ENCODE results near the gene MARCO. TPM values are rescaled to one million over a fixed set of nuclear protein-coding genes. Genes with fewer than 3 reads are reported as not detected.

MARCO gene, protein sequence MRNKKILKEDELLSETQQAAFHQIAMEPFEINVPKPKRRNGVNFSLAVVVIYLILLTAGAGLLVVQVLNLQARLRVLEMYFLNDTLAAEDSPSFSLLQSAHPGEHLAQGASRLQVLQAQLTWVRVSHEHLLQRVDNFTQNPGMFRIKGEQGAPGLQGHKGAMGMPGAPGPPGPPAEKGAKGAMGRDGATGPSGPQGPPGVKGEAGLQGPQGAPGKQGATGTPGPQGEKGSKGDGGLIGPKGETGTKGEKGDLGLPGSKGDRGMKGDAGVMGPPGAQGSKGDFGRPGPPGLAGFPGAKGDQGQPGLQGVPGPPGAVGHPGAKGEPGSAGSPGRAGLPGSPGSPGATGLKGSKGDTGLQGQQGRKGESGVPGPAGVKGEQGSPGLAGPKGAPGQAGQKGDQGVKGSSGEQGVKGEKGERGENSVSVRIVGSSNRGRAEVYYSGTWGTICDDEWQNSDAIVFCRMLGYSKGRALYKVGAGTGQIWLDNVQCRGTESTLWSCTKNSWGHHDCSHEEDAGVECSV
- total RNA-seq: 1 to 10 TPM in 3 of 4 donors, under 1 TPM in 1; 0.91 to 6.7 (median 1.6) TPM

DNA sequence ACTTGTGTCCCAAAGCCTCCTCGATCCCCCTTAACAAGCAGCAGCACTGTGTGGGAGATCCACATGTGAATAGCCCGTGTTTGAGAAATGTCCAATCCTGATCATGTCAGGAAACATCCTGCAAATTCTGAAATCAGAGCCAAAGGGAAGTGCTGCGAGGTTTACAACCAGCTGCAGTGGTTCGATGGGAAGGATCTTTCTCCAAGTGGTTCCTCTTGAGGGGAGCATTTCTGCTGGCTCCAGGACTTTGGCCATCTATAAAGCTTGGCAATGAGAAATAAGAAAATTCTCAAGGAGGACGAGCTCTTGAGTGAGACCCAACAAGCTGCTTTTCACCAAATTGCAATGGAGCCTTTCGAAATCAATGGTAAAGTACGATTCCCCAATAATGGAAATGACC, at the start of gene MARCO:
Gene MARCO (plus strand): TSS at position 164 of the 400 bp plus-strand sequence. CDS start 107 bp downstream, at position 271.
- intact Hi-C loops (cut with DNase I; ENCODE audit: low total_unique reads): no loop called here
- no peak within 1 kb of the TSS for H3K4me3 ChIP-seq (ENCODE audit: low read depth, poor library complexity, severe bottlenecking)
- DNase-seq (ENCODE audit: low spot score in 2 of 2): no peak
- TF ChIP-seq CTCF (IDR thresholded peaks at IDR 0.05): no peak
- TF ChIP-seq POLR2A (IDR thresholded peaks at IDR 0.05): no peak
- 84% methylated on average over 7 of the region's 7 CpGs for WGBS, 2 donors

GRCh38 chr2:118893100-118893499, 48.9 kb upstream of the MARCO start:
- intact Hi-C loops (cut with DNase I; ENCODE audit: low total_unique reads): no loop called here
- H3K4me3 ChIP-seq (ENCODE audit: low read depth, poor library complexity, severe bottlenecking): no peak overlapping the region
- DNase-seq (ENCODE audit: low spot score in 2 of 2): no peak
- TF ChIP-seq CTCF (IDR thresholded peaks at IDR 0.05): no peak
- no peak for TF ChIP-seq POLR2A (IDR thresholded peaks at IDR 0.05)
- WGBS, 2 donors: 79 to 90% methylated on average over 3 of the region's 3 CpGs

DNA sequence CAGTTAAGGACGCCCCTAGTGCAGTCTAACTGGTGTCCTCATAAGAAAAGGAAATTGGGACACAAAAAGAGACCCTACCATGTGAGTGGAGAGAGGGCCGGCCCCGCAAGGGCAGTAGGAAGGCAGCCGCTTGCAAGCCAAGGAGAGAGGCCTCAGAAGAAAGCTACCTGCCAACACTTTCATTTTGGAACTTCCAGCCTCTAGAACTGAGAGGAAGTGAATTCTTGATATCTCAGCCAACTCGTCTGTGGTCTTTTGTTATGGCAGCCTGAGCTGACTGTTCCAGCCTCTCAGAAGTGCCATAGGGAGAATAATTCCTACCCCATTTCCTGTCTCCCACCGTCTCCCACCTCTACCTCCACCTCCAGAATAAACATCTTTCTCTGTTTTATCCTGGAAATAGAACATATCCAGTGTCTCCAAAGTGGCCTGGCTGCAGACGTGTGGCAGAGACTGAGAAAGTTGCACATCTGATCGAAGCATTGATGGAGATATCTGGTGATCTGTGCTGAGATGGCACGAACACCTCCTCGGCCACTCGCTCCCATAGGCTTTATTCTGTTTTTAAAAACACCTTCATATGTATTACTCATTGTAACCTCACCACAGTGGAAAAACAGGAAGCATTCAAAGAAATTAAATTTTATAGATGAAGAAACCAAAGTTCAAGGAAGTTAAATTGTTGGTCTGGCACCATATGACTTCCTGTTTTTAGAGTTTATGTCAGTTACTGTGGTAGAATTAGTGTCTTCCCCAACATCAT, 39.5 kb upstream of the MARCO start:
- DNase-seq (ENCODE audit: low spot score in 2 of 2): no peak
- no peak overlapping the region for H3K4me3 ChIP-seq (ENCODE audit: low read depth, poor library complexity, severe bottlenecking)
- TF ChIP-seq CTCF (IDR thresholded peaks at IDR 0.05) (no peak), POLR2A (IDR thresholded peaks at IDR 0.05) (no peak)
- WGBS, 2 donors: 72 to 80% methylated on average over 11 of the region's 11 CpGs
- intact Hi-C loops (cut with DNase I; ENCODE audit: low total_unique reads): no loop called here

GRCh38 chr2:118903029-118903351, 39.0 kb upstream of the MARCO start:
- 66 to 70% methylated on average over 2 of the region's 2 CpGs for WGBS, 2 donors
- no peak overlapping the region for H3K4me3 ChIP-seq (ENCODE audit: low read depth, poor library complexity, severe bottlenecking)
- TF ChIP-seq CTCF (IDR thresholded peaks at IDR 0.05) (no peak), POLR2A (IDR thresholded peaks at IDR 0.05) (no peak)
- intact Hi-C loops (cut with DNase I; ENCODE audit: low total_unique reads): no loop called here
- DNase-seq (ENCODE audit: low spot score in 2 of 2): no peak

- no peak for DNase-seq (ENCODE audit: low spot score in 2 of 2)
- H3K4me3 ChIP-seq (ENCODE audit: low read depth, poor library complexity, severe bottlenecking): no peak overlapping the region
- 61 to 67% methylated on average over 11 of the region's 11 CpGs for WGBS, 2 donors
- intact Hi-C loops (cut with DNase I; ENCODE audit: low total_unique reads): no loop called here
- no peak for TF ChIP-seq POLR2A (IDR thresholded peaks at IDR 0.05)
- TF ChIP-seq CTCF (IDR thresholded peaks at IDR 0.05): no peak
These were observed 38.2 kb upstream of the MARCO start for GRCh38 chr2:118903551-118904479.

Data from lower leg skin (tissue), 4 donors.